ENCODE results near the gene IFNL2. TPM values are rescaled to one million over a fixed set of nuclear protein-coding genes. Genes with fewer than 3 reads are reported as not detected.
"Not testable (repeated sequence)": the region's sequence is repeated elsewhere in the genome, so short reads cannot be mapped to it uniquely, and the experiment has no call there.

Gene IFNL2
- total RNA-seq, 1 donor, result not detected

DNA sequence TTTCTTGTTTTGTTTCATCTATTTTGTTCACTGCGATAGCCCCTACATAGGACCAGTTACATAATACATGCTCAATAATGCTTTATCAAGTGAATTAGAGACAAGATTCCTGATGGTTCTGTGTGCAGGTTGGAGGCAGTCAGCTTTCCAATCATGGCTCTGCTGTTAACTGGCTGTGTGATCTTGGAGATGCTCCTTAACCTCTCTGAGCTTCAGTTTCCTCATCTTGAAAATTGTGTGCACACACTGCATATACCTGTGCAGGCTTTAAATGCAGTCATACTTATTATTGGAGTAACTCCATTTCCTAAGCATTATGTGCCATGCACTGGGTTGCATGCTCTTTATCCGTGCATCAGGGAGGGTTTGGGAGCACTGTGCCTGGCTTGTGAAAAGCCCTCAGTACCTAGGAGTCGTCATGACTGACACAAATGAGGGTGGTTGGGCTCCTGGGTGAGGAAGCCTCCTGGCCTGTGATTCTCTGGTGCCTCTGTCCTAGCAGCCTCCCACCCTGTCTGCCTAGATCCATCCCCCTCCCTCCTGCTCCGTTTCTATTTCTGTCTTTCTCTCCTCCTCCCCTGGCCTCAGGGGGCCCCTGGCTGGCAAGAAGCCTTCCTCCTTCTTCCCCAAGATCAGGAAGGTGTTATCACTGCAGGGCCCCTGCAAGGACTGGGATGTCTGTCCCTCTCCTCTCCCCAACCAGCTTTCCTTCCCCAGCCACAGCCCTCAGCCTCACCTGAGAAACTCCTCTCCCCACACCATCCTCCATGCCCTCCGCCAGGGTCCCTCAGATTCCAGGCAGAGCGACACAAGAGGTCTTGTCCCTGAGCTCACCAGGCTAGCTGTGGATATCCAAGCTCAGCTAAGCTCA lies 36.7 kb downstream of the IFNL2 start:
- no peak for DNase-seq (ENCODE audit: low read depth)
- TF ChIP-seq, protein P1, sequence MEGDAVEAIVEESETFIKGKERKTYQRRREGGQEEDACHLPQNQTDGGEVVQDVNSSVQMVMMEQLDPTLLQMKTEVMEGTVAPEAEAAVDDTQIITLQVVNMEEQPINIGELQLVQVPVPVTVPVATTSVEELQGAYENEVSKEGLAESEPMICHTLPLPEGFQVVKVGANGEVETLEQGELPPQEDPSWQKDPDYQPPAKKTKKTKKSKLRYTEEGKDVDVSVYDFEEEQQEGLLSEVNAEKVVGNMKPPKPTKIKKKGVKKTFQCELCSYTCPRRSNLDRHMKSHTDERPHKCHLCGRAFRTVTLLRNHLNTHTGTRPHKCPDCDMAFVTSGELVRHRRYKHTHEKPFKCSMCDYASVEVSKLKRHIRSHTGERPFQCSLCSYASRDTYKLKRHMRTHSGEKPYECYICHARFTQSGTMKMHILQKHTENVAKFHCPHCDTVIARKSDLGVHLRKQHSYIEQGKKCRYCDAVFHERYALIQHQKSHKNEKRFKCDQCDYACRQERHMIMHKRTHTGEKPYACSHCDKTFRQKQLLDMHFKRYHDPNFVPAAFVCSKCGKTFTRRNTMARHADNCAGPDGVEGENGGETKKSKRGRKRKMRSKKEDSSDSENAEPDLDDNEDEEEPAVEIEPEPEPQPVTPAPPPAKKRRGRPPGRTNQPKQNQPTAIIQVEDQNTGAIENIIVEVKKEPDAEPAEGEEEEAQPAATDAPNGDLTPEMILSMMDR (IDR thresholded peaks at IDR 0.05; ENCODE audit: insufficient read depth, low read length), result no peak
- no peak overlapping the region for H3K4me3 ChIP-seq (ENCODE audit: low read depth, low read length)

DNA sequence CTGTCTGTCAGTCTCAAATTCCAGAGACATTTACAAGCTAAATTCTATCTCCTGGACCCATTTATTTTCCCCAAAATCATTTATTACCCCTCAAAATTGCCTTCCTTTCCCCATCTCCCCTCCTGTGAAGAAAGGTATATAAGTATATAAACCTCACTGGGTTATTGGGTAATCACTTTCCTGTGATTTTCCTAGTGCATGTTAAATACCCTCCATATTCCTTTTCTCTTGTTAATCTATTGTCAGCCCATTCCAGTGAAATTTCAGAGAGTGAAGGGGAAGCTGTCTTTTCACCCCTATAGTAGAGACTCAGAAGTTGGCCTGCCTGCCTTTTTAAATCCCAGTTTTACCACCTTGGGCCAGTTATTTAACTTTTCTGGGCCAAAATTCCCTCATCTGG lies 37.9 kb downstream of the IFNL2 start:
- TF ChIP-seq, protein P1 (IDR thresholded peaks at IDR 0.05; ENCODE audit: insufficient read depth, low read length), result no peak
- no peak overlapping the region for H3K4me3 ChIP-seq (ENCODE audit: low read depth, low read length)
- DNase-seq (ENCODE audit: low read depth), result no peak

DNA sequence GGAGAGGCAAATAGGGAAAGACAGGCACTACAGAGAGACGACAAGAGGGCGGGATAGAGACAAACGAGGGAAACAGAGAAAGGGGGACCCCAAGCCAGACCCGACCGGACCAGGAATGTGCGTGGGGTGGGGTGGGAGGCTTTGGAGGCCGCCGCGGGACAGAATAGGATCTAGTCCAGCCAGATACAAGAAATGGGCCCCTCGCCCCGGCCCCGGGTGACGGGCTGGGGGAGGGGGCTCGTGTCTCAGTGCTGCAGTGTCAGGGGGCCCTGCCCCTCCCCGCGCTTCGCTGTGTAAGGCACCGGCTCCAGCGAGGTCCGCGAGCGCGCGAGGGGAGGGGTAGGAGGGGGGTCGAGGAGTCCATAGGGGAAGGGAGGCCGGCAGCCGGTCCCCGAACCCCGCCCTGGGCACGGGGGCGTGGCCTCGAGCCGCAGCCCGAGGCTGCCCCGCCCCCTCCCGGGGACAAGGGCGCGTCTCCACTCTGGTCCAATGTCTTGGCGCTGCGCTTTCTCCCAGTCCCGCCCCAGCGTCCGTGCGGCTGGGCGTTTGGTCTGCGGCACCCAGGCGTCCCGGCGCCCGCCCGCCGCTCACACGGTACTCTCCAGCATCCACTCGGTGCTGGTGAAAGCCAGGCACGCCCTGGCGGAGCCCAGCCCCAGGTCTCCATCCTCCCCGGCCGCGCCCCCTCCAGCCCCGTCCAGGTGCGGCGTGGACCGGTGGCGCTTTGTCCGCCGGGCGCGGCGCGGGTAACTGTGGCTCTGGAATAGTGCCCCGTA lies 39.0 kb downstream of the IFNL2 start:
- no peak for DNase-seq (ENCODE audit: low read depth)
- H3K4me3 ChIP-seq (ENCODE audit: low read depth, low read length), result peak overlapping the region; percentile 28
- TF ChIP-seq, protein P1 (IDR thresholded peaks at IDR 0.05; ENCODE audit: insufficient read depth, low read length), result no peak

DNA sequence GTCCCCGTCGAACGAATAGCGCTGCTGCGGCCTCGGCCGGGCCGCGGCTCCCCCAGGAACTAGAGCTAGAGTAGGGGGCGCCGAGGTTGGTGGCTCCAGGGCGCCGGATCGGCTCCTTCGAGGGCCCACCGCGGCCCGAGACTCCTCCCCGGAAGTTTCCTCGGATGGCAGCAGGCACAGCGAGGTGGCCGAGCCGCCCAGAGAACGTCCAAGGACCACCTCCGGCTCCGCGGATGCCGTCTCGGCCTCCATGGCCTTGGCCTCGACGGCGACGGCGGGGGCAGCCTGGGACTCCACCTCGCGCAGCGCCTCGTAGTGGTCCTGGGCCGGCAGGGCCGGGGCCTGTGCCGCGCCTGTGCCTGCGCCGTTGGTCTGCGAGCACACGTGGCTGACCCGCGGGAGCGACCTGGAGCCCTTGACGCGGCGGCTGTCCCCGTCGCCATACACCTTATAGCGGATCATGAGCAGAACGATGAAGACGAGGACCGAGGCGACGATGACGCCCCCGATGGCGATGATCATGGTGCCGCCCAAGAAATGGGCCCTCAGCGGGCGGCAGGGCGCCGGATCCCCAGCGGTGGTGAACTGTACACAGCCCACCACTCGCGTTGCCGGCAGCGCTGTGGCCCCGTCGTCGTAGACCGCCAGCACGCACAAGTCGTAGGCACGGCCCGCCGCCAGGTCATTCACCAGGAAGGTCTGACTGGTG lies 39.8 kb downstream of the IFNL2 start:
- H3K4me3 ChIP-seq (ENCODE audit: low read depth, low read length), result no peak overlapping the region
- no peak for DNase-seq (ENCODE audit: low read depth)
- TF ChIP-seq, protein P1 (IDR thresholded peaks at IDR 0.05; ENCODE audit: insufficient read depth, low read length), result no peak

DNA sequence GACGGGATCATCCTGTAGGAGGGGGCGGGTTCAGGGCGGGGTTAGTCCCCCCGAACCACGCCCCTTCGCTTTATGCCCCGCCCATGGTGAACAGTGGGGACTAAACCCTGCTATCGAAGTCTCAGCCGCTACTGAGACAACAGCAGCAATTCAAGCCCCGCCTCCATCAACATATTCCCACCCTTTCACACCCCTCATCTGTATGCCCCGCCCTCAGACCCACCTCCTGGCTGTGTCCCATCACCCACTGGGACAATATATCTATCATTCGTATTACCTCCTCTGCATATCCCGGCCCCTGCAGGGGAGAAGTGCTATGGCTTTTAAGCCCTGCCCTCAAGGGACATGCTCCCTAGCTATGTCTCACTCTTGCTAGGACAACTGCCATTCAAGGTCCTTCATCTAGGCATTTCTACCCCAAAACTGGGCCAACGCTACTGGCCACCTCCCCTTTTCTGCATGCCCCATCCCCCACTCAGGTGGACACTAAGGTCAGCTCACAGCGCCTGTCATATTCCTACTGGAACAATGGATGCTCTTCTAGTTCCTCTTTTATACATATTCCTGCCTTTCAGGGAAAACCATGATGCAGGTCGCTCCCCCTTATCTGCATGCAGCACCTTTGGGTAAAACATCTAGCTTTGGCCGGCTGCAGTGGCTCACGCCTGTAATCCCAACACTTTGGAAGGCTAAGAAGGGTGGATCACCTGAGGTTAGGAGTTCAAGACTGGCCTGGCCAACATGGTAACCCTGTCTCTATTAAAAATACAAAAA lies 40.5 kb downstream of the IFNL2 start:
- H3K4me3 ChIP-seq (ENCODE audit: low read depth, low read length), result no peak overlapping the region
- no peak for DNase-seq (ENCODE audit: low read depth)
- TF ChIP-seq, protein P1 (IDR thresholded peaks at IDR 0.05; ENCODE audit: insufficient read depth, low read length), result no peak

DNA sequence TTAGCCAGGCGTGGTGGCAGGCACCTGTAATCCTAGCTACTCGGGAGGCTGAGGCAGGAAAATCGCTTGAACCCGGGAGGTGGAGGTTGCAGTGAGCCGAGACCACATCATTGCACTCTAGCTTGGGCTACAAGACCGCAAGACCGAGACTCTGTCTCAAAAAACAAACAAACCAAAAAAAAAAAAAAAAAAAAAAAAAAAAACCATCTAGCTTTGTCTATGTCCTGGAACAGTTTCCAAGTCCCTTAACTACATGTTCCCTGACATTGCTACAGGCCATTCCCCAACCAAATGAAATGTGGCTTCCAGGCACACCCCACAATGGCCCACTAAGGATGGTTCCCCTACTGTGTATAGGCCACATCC lies 41.1 kb downstream of the IFNL2 start:
- not testable (repeated sequence) for H3K4me3 ChIP-seq (ENCODE audit: low read depth, low read length); DNase-seq (ENCODE audit: low read depth)

Measured in fibroblast of the aortic adventitia (primary cell).